ENCODE data around the gene DSE.

- no peak for TF ChIP-seq CTCF (IDR thresholded peaks at IDR 0.05)
- TF ChIP-seq EP300 (IDR thresholded peaks at IDR 0.05; ENCODE audit: low read depth) = no peak
- TF ChIP-seq POLR2A (IDR thresholded peaks at IDR 0.05) = no peak
- TF ChIP-seq POLR2AphosphoS5 (IDR thresholded peaks at IDR 0.05) = peak; percentile 20 to 37 (median 33)
Observed at GRCh38 chr6:116371120-116371917, 572 bp downstream of the DSE start.
